Activated CD8-positive, alpha-beta T cell treated with anti-CD3 and anti-CD28 coated beads for 36 hours (primary cell): ENCODE measurements around the gene GNB5. TPM values are rescaled to one million over a fixed set of nuclear protein-coding genes. Genes with fewer than 3 reads are reported as not detected.

Experiments
- ATAC-seq: fragments of 200-7000 bp; cut with Tn5 transposase; one replicate; pipeline ENCODE4 v1.10.0; 2021; ENCODE audit warnings: mild to moderate bottlenecking, moderate library complexity
- CTCF ChIA-PET: fragments of 350-600 bp; sonication (Branson Sonifier 250); formaldehyde crosslinking; loops from one replicate; lab custom pipeline; 2021; ENCODE audit warnings: antibody characterized with exemption; lab: Charles Lee
- POLR2A ChIA-PET: fragments of 350-600 bp; sonication (Branson Sonifier 250); formaldehyde crosslinking; loops from one replicate; lab custom pipeline; 2021; ENCODE audit warnings: antibody characterized with exemption; lab: Charles Lee
- DNase-seq: peaks from one replicate; pipeline ENCODE4 v3.0.0-alpha.2; 2020
- H3K27ac Mint-ChIP-seq: one replicate; pipeline ENCODE4 v1.8.0; 2021; ENCODE audit warnings: mild to moderate bottlenecking, mixed read lengths
- H3K27me3 Mint-ChIP-seq: one replicate; pipeline ENCODE4 v1.8.0; 2021; ENCODE audit warnings: mixed read lengths
- H3K36me3 Mint-ChIP-seq: one replicate; pipeline ENCODE4 v1.8.0; 2021; ENCODE audit warnings: low read depth, mixed read lengths
- H3K4me1 Mint-ChIP-seq: one replicate; pipeline ENCODE4 v1.8.0; 2021; ENCODE audit warnings: low read depth, mixed read lengths
- H3K4me3 Mint-ChIP-seq: one replicate; pipeline ENCODE4 v1.8.0; 2021; ENCODE audit warnings: mild to moderate bottlenecking, moderate library complexity, mixed read lengths
- H3K9me3 Mint-ChIP-seq: one replicate; pipeline ENCODE4 v1.8.0; 2021; ENCODE audit warnings: mixed read lengths
- intact Hi-C: fragments of 100-400 bp; cut with micrococcal nuclease; formaldehyde crosslinking; loops from one replicate; pipeline ENCODE4 v1.10.0; 2022
- total RNA-seq, 2 experiments: library from RNA; stranded (reverse); gene quantifications; one replicate each; pipeline ENCODE4 v1.2.3, GENCODE V29; 2021
- TF ChIP-seq, protein P1 (sequence below): fragments of 200-600 bp; IDR thresholded peaks from one replicate; pipeline ENCODE4 v1.8.0; 2022; ENCODE audit warnings: antibody characterized with exemption, mild to moderate bottlenecking

GNB5 gene
- total RNA-seq, 2 experiments from 2014 or later = 16.8 to 17.5 TPM

DNA sequence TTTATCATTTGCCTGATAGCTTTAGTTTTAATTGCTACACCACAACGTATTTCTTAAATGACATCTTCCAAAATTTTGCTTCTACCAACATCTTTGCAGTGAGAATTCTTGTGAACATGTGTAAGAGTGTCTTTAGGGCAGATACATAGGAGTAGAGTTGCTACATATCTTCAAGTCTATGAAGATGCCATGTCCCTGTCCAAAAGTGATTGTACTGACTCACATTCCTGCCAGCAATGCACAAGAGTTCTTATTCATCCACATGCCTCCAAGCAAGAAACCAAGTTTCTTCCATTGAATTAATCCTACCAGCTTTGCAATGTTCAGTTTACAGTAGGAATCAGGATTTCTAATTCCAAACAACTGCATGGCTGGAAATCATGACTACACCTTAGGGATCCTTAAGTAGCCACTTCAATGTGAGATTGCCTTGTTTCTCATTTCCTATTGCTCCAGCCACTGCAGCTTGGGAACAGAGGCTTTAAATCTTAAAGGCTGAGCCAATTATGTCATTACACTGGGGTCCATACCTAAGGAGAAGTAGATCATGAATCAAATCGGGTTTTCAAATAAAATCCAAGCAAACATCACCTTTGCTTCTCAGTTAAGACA is 123.1 kb downstream of the GNB5 start:
- no peak overlapping the region for H3K4me3 Mint-ChIP-seq
- no peak overlapping the region for H3K27ac Mint-ChIP-seq
- ATAC-seq = no peak
- no peak for DNase-seq
- ChIA-PET POLR2A (interaction anchor here (0.7 to 1.5 kb wide), 2 partner anchors 15 to 119 kb away, joined by 3 to 5 read pairs; no protein-coding TSS in a partner anchor), CTCF (interaction anchor here (1.2 to 4.7 kb wide), 4 partner anchors 7 to 157 kb away, joined by 3 to 51 read pairs (median 6); no protein-coding TSS in a partner anchor)
- H3K9me3 Mint-ChIP-seq = no peaks in the 10 kb centered on the region
- intact Hi-C loops = no loop called here
- H3K36me3 Mint-ChIP-seq = peaks cover 13% of the 10 kb centered on the region
- TF ChIP-seq, protein P1, sequence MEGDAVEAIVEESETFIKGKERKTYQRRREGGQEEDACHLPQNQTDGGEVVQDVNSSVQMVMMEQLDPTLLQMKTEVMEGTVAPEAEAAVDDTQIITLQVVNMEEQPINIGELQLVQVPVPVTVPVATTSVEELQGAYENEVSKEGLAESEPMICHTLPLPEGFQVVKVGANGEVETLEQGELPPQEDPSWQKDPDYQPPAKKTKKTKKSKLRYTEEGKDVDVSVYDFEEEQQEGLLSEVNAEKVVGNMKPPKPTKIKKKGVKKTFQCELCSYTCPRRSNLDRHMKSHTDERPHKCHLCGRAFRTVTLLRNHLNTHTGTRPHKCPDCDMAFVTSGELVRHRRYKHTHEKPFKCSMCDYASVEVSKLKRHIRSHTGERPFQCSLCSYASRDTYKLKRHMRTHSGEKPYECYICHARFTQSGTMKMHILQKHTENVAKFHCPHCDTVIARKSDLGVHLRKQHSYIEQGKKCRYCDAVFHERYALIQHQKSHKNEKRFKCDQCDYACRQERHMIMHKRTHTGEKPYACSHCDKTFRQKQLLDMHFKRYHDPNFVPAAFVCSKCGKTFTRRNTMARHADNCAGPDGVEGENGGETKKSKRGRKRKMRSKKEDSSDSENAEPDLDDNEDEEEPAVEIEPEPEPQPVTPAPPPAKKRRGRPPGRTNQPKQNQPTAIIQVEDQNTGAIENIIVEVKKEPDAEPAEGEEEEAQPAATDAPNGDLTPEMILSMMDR = no peak
- peaks cover 15% of the 10 kb centered on the region for H3K4me1 Mint-ChIP-seq
- H3K27me3 Mint-ChIP-seq = no peaks in the 10 kb centered on the region

DNA sequence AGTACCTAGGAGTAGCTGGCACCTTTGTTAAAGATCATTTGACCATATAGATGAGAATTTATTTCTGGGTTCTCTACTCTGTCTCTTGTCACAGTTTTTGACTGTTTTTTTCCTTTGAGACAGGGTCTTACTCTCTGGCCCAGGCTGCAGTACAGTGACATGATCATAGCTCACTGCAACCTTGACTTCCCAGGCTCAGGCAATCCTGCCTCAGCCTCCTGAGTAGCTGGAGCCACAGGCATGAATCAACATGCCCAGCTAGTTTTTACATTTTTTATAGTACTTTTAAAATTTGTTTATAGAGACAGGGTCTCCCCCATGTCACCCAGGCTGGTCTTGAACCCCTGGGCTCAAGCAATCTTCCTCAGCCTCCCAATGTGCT is 123.7 kb downstream of the GNB5 start:
- no peaks in the 10 kb centered on the region for H3K27me3 Mint-ChIP-seq
- H3K36me3 Mint-ChIP-seq = peaks cover 16% of the 10 kb centered on the region
- no peak overlapping the region for H3K4me3 Mint-ChIP-seq
- H3K27ac Mint-ChIP-seq = no peak overlapping the region
- POLR2A ChIA-PET = interaction anchor here (0.7 to 1.5 kb wide), 3 partner anchors 16 to 119 kb away, joined by 3 to 5 read pairs (median 3); partner anchors contain the start of gene LEO1
- DNase-seq (no peak), ATAC-seq (no peak)
- CTCF ChIA-PET = interaction anchor here (1.0 to 4.7 kb wide), 6 partner anchors 8 to 158 kb away, joined by 3 to 51 read pairs (median 4); partner anchors contain the start of gene LEO1
- H3K9me3 Mint-ChIP-seq = no peaks in the 10 kb centered on the region
- TF ChIP-seq, protein P1 = no peak
- H3K4me1 Mint-ChIP-seq = peaks cover 15% of the 10 kb centered on the region
- intact Hi-C loops = no loop called here

DNA sequence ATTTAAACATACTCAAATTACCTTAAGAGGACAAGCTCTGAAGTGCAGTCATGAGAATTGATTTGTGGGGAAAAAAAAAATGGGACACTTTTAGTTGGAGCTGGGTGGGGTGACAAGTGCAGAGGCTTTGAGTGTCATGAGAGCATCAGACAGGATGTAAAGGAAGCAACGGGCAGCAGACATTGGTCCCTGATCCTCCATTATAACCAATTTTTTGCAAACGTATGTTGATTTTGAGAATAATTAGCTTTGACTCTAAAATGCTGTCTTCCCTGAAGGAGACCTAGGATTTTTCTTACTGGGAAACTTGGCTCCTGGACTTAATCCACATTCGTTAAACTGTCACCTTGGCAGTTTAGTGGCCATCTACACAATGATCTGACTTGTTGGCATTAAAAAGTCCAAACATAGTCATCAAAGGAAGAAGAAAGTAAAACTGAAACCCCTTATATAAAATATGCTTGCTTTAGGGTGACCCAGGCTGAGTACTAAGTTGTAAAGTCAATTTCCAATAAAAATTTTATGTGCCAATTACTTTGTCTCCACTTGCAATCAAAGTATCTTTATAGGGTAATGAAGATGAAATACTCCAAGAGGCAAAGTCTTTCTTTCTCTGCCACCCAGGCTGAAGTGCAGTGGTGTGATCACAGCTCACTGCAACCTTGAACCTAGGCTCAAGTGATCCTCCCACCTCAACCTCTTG is 124.2 kb downstream of the GNB5 start:
- peaks cover 15% of the 10 kb centered on the region for H3K4me1 Mint-ChIP-seq
- POLR2A ChIA-PET = interaction anchor here (0.7 to 1.5 kb wide), 3 partner anchors 16 to 120 kb away, joined by 3 to 5 read pairs (median 3); partner anchors contain the start of gene LEO1
- H3K4me3 Mint-ChIP-seq = no peak overlapping the region
- peak overlapping the region; percentile 40 for H3K27ac Mint-ChIP-seq
- DNase-seq (no peak), ATAC-seq (peak; percentile 49)
- CTCF ChIA-PET = interaction anchor here (0.6 to 4.7 kb wide), 7 partner anchors 8 to 159 kb away, joined by 3 to 51 read pairs (median 3); partner anchors contain the start of gene LEO1
- H3K27me3 Mint-ChIP-seq = no peaks in the 10 kb centered on the region
- H3K36me3 Mint-ChIP-seq = peaks cover 16% of the 10 kb centered on the region
- intact Hi-C loops = no loop called here
- H3K9me3 Mint-ChIP-seq = no peaks in the 10 kb centered on the region
- TF ChIP-seq, protein P1 = no peak

Other genes starting within 250 kb of the GNB5 start
- gene LEO1, start 219.6 kb downstream of the GNB5 start, total RNA-seq = 10 to 100 TPM; 28.9 to 31.1 TPM
- 10 to 100 TPM; 40.5 to 42.2 TPM for gene MAPK6, start 172.2 kb downstream of the GNB5 start, total RNA-seq
- gene BCL2L10, start 78.6 kb downstream of the GNB5 start, total RNA-seq = not detected
- gene MYO5C, start 104.4 kb upstream of the GNB5 start, total RNA-seq = 1 to 10 TPM; 1.3 to 1.9 TPM